ENCODE data around the gene MED31.
"Not testable (repeated sequence)": the region's sequence is repeated elsewhere in the genome, so short reads cannot be mapped to it uniquely, and the experiment has no call there.

MED31 gene

DNA sequence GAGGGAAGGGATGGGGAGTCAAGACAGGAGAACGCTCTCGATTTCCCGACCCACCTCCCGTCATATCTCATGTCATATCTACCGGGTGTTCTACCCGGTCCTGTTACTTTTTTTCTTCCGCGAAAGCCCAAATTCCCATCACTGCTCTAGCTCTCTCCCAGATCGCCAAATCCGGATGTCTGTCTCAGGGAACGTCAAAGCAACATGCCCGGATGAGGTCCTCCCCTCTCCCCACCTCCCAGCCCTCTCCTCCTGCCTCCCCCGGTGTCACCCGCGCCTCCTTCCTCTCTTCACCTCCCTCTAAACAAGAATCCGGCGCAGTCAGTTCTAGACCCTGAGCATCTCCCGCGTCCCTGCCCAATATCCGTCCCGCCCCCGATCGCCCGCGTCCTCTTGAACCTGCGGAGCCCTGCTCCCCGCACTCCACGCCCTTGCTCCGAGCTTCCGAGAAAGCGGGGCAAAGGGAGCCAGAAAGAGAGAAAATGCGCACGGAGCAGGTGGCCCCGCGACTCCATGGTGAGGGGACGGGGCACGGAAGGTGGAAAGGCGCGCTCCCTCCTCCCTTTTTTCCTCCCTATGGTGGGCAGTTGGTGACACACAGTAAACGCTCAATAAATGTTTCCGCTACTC is 4.4 kb upstream of the MED31 start:
- not testable (repeated sequence) for DNase-seq (ENCODE audit: low spot score); FAIRE-seq

DNA sequence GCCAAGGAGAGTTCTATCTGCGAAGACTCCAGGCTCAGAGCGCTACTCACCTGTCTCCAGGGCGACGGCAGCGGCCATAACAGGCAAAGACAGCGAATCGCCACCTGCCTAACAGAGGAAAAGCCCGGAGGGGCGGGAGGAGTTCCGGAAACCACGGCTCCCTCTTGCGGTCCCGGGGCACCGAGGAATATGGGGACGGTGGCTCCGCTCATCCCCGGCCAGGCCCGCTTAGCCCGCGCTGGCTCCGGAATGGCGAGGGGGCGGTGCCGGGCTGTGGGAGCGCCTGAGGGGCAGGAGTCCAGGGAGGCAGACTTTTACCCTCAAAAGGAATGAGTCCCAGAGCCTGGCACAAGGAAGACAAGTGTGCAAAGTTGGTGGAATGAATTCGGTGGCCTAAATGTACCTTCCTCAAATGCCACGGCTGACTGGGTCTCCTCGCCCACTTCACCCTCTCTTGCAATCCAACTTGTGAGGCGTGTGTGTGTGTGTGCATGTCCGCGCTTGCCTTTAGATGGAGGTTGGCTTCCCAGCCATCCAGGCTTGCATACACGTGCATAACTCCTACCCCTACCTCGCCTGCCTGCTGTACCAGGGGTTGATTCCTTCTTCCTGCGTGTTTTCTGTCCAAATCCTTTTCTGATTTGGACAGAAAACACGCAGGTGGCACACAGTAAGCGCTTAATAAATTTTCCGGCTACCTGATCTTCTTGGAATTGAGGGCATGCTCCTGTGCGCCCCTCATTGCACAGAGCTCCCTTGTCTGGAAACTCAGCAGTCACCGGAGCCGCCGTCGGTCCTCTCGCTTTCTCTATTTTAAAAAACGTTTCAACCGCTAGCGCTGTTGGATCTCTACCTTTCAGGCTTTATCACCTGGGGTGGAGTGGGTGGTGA is 3.7 kb upstream of the MED31 start:
- FAIRE-seq, result no peak
- no peak for DNase-seq (ENCODE audit: low spot score)

DNA sequence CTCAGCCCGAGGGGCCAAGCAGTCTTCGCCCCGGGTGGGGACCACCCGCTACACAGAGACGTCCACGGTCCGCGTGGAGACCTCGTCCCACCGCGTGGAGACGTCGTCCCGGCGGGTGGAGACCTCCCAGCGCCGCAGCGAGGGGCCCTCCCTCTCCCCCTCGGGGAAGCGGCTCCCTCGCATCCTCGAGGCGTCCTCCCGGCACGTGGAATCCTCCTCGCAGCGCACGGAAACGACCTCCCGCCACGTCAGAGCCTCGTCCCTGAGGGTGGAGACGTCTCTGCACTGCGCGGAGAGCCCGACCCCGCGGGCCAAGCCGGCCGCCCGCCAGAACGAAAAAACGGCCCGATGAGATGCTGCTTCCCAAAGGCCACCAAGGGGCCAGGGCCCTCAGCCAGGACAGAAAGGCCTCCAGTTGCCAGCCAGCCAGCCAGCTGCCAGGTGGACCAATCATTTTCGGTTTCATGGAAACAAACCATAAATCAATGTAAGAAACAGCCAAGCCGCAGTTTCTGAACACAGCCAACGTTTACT is 581 bp upstream of the MED31 start:
- no peak for FAIRE-seq

DNA sequence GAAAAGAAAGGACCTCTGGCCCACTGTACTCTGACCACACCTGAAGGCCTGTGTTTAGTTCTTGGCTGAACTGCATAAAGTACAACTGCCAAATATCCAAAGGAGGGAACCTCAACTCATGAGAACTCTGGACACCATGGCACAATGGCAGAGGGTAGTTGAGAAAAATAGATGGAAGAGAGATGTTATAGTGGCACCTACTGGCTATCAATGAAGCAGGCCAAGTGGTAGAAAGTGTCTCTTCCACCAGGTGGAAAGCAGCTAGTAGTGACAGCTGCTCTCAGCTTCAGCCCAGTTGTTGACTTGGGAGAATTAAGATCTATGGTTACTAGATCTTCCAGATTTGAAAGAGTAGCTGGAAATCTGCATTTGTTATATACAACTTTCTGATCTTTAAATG is 3.2 kb downstream of the MED31 start:
- FAIRE-seq (no peak), DNase-seq (ENCODE audit: low spot score) (peak; percentile 17)

More for the DNA sequence above, 581 bp upstream of the MED31 start:
- DNase-seq (ENCODE audit: low spot score), result no peak

DNA sequence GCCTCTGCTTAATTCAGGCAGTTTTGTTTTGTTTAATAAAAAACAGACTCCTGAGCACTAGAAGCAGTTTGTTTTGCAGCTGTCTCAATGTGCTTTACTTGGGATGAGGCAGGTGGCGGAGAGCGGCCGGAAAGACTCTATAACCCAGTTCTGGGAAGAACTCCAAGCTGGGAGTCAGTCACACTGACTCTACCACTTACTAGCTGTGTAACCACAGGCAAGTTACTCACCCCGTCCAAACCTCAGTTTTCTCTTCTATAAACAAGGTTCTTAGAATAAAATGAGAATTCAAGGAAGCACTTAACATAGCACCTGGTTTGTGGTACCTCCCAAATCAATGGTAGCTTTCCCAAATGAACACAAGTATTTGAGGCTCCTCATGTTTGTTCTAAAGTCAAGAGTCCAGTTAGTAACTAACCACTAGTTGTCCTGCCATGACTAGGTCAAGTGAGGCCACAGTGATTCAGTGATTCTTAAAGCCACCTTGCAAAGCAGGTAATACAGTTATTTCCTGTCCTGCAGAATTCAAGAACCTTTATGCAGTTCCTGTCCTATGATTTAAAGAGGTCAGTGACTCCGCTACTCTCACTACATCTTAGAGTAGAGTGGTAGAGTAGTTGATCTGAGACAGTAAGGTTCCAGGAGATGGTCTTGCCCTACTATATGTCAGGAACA is 7.8 kb downstream of the MED31 start:
- peak; percentile 83 for FAIRE-seq

DNA sequence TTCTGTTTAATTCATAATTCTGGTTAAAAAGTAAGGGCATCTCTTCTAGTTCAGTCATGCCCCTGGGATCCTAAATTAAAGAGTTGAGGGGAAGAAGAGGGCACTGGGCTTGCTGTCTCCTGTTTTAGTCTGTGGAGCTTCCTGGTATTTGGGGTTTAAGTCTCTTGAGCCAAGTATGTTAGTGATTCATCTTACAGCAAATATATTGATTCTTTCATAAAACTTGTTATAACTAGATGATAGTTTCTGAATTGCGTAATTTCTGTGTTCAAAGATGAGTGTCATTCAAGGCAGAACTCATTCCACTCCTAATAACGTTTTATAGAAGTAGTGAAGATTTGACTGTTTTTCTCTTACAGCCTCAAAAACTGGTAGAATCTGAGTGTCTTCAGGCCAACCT is 8.8 kb downstream of the MED31 start:
- no peak for FAIRE-seq
- DNase-seq (ENCODE audit: low spot score), result no peak

More for the DNA sequence above, 7.8 kb downstream of the MED31 start:
- DNase-seq (ENCODE audit: low spot score), result peak; percentile 60

DNA sequence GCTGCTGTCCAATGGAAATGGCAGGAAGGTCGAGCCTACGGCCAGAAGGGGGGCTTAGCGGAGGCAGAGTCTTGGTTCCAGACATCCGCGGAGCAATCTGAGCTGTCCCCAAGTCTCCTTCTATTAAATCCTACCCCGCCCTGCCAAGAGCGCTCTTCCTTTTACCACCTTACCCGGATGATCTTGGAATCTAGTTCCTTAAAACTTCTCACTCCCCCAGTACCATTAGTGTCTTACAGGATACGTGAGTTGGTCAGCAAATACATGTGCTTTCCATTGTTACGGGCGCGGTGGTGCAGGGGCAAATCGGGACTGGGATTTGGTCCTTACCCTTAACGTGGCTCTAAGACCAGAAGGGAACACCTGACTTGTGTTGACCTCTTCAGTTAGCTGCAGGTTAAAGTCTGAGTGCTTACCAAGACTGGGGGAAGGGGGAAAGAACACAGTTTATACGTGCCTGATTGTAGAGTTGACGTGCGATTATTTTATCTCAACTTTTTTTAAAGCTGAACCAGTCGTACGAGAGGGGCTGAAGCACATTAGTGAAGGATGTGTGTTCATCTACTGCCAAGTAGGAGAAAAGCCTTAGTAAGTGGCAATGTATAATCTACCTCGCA is 10.1 kb downstream of the MED31 start:
- FAIRE-seq (no peak), DNase-seq (ENCODE audit: low spot score) (no peak)

DNA sequence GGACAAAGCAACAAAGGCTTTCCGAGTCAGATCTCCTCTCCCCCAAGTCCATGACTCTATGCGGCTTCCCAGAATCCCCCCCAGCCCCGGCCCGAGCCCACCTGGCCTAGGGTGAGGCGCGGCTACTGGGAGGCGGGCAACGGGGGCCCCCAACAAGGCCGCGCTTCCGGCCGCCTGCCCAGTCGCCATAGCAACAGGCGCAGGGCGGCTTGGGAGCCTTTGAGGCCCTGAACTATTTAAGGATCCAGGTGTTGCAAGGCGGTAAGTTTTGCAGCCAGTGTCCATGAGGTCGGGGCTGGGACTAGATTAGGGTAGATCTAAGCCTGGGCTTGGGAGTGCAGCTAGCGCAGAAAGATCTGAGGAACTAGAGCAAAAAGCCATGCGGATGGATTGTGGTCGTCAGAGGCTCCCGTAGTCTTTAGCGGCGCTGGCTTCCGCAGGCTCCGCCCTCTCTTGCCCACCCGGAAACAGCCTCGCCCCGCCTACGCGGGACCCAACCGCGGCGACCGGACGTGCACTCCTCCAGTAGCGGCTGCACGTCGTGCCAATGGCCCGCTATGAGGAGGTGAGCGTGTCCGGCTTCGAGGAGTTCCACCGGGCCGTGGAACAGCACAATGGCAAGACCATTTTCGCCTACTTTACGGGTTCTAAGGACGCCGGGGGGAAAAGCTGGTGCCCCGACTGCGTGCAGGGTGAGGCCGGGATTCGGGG is 10.7 kb downstream of the MED31 start, which contains the start of the genes KIAA0753 and TXNDC17:
Gene KIAA0753 (minus strand): TSS at position 176 of the 711 bp plus-strand sequence. CDS start 5,608 bp downstream, outside the sequence.
Gene TXNDC17 (plus strand): TSS at position 525 of the 711 bp plus-strand sequence. CDS start 23 bp downstream, at position 548.
- DNase-seq (ENCODE audit: low spot score) (peak; percentile 82), FAIRE-seq (peak; percentile 50)

DNA sequence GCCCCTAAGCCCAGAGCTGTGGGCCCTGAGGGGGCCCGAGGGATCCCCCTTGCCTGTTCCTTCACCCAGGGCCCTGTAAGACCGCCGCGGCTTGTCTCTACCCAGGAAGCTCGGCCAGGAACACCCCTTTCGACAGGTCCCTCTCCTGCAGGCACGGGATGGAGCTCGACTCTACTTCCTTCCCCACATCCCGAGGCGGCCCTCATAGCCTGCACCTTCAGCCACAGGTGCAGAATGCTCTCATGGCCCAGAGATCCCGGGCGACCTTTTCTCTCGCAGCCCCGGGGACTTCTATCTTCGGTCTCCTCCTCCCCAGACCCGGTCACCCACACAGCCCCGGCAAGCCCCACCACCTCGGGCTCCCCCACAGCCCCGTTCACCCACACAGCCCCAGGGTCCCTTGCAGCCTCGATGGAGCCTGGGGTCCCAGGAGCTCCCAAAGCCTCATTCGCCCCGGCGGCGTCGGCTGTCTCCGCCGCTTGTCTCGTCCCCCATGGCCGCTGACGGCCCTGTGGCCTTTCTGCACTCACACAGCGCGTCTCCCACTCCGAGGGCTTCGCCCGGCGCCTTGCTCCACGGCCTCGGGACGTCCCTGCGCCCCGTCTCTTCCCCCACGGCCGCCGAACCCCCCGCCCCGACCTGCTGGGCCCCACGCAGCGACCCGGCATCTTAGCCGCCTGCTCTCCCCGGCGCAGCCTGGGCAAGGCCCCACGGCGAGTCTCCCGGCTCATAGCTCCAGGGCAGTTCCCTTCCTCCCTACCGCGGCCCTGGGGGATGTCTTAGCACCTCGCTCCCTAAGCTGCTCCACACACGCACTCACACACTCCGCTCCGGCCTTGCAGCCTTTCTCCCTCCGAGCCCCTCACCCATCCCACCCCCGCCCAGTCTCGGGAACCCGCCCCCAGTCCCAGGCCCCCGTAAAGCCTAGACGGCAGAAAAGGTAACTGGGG is 11.5 kb downstream of the MED31 start:
- no peak for FAIRE-seq
- DNase-seq (ENCODE audit: low spot score), result no peak

DNA sequence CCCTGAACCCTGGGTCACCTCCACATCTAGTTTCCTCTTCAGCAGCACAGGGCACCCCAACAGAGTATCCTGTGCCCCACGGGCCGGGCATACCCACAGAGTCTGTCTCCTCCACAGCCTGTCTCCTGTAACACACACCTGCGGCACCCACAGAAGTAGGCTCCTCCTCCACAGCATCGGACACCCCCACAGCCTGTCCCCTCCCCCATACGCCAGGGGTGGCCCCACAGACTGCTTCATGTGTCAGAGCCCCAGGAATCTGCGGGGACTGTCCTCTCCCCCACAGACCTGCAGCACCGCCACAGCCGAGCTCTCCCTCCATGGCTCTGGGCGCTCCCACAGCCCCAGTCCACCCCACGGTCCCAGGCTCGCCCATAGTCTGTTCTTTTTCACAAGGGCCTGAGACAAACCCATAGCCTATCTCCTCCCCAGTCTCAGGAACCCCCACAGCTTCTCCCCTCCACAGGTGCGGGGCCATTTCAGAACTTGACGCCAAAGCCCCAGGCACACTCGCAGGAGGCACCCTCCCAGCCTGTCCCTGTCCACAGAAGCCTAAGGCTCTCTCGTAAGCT is 12.3 kb downstream of the MED31 start:
- no peak for FAIRE-seq
- no peak for DNase-seq (ENCODE audit: low spot score)

DNA sequence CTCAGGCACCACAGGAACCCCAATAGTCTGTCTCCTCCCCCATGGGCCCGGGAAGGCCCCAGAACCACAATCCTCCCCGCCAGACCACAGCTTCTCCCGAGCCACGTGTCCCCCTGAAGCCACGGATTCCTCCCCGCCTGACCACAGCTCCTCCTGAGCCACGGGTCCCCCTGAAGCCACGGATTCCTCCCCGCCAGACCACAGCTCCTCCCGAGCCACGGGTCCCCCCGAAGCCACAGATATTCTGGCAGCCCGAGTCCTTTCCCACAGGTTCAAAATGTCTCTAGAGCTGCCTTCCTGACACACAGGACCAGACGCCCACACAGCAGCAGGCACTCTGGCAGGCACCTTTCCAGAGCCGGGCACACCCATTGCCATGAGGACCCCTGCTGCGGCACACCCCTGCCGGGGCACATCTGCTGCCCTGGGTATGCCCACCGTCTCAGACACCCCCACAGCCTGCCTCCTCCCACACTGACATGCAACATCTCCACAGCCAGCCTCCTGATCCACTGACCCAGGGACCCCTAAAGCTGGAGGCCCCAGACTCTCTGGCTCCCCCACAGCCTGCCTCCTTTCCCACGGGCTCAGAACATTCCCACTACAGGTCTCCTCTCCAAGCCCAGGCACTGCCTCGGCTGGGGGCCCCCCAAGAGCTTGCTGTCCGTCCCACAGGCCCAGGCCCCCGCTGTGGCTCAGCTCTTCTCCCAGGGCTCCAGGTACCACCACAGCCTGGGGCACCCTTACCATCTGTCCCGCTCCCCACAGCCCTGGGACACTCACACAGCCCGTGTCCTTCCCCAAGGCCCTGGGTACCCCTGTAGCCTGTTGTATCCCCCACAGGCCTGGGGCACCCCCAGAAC is 13.1 kb downstream of the MED31 start:
- FAIRE-seq (no peak), DNase-seq (ENCODE audit: low spot score) (no peak)

DNA sequence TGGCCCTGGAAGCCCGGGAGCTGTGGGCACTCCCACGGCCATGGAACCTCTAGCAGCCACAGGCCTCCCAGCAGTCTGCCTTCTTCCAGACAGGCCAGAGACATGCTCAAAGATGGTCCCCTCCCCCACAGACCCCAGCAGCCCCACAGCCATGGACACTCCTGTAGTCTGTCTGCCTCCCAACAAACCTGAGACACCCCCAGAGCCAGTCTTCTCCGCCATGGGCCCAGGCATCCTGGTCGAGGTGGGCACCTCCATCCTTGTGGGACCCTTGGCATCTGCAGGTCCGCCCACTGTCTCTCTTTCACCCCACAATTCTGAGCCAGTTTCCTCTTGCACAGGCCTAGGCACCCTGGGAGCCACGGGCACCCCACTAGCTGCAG is 14.0 kb downstream of the MED31 start:
- no peak for FAIRE-seq
- DNase-seq (ENCODE audit: low spot score), result no peak

DNA sequence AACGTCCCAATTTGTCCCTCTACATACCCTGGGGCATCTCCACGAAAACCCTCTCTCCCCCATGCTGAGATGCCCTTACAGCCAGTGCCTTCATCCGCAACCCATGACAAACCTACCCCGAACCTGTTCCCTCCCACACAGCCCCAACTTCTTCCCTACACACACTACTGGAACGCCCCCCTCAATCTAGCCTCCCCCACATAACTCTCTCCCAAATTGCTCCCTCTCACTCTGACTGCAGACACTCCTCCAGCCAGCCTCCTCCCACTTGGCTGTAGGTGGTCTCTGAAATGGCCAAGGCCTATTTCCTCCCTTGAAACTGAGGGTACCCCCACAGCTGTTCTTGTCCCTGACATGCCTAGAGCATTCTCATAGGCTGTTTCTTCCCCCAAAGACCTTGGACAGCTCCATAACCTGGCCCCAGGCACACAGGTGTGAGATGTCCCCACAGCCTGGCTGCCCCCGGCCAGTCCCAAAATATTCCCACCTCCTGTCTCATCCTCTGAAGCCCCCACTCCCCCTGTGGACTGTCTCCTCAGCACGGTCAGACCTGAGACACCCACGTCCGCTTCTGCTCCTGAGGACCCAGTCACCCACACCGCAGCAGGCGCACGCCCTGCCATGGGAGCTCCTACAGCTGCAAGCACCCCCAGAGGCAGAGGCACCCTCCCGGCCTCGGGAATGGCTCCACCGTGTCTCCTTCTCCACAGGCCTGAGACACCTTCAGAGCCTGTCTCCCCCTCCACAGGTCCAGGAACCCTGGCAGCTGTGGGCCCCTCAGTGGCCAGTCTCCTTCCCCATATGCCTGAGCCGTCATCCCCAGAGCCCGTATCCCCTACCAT is 14.6 kb downstream of the MED31 start:
- FAIRE-seq (no peak), DNase-seq (ENCODE audit: low spot score) (no peak)

DNA sequence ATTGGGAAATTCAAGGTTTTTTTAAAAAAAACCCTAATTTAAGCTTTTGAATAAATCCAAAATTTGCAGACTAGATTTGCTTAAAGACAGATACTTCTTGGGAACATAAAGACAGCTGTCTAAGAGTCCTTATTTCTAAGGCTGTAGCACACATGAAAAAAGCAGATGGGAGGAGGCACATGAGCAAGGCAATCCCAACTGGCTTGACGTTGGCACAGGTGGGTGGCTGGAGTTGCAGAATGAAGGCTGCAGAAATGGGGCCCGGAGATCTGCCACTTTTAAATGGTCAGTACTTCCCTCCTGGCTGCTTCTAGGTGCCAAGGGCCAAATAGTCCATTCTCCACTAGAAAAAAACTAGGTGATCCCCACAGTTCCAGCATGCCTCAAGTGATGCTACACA is 15.3 kb downstream of the MED31 start:
- DNase-seq (ENCODE audit: low spot score) (no peak), FAIRE-seq (no peak)

DNA sequence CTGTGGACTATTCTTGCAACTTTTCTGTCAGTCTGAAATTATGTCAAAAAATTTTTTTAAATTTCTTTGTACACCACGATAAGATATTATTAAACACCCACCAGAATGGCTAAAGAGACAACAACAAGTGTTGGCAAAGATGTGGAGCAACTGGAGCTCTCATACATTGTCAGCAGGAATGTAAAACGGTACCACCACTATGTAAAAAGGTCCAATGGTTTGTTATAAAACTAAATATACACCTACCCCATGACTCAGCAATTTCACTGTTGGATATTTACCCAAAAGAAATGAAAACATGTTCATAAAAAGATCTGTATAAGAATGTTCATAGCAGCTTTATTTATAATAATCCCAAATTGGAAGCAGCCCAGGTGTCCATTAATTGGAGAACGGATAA is 18.1 kb downstream of the MED31 start:
- FAIRE-seq (no peak), DNase-seq (ENCODE audit: low spot score) (no peak)

DNA sequence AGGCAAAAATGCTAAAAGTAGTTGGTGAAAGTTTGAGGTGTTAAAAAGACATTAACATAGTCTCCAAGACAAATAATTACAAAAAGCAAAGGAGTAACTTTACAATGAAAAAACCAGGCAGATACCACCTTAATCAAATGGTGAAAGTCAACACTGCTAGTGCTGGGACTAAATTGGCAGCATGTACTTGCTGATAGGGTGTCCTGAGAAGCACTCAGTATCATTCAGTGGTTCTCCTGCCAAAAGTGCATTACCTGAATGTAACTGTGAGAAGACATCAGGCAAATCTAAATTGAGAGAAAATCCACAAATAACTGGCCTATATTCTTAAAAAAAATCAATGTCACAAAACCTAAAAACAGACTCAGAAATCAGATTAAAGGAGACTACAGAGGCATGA is 18.9 kb downstream of the MED31 start:
- DNase-seq (ENCODE audit: low spot score) (no peak), FAIRE-seq (no peak)

DNA sequence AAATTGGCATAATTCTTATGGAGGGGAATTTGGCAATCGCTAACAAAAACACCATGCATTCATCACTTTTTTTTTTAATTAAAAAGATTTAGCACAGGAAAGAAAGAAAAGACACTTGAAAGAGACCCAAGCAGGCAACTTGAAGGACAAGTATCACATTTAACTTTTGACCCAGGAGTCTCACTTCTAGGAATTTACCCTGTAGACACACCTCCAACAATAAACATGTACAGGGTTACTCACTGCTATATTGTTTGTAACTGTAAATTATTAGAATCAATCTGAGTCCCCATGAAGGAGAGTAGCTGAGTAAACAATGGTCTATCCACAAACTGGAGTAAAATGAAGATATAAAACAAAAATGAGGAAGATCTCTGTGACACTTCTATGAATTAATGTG is 21.0 kb downstream of the MED31 start:
- FAIRE-seq, result no peak
- no peak for DNase-seq (ENCODE audit: low spot score)

Data from RCC 7860 (cell line).